Heart right ventricle (tissue), 16 donors: ENCODE measurements around the gene CYB561. TPM values are rescaled to one million over a fixed set of nuclear protein-coding genes. Genes with fewer than 3 reads are reported as not detected.

Experiments
- ATAC-seq, 8 donors: fragments of 200-7000 bp; cut with Tn5 transposase; one replicate each; pipeline ENCODE4 v1.9.1; 2020; ENCODE audit warnings: mild to moderate bottlenecking in 8 of 8, moderate library complexity in 8 of 8, moderate number of reproducible peaks in 1 of 8
- DNase-seq, 2 donors: peaks; one replicate each; pipeline ENCODE4 v3.0.0-alpha.2; 2020
- H3K27ac ChIP-seq, 10 donors: fragments of 200-600 bp; sonication (generic) in 2 of 10; one replicate each; pipeline versions ENCODE4 v1.5.0 to v1.8.0; 2020 to 2022; ENCODE audit warnings: mild to moderate bottlenecking in 3 of 10
- H3K27me3 ChIP-seq, 7 donors: fragments of 200-600 bp; one replicate each; pipeline ENCODE4 v1.8.0; 2021 to 2022; ENCODE audit warnings: mild to moderate bottlenecking in 2 of 7
- H3K36me3 ChIP-seq, 9 donors: fragments of 200-600 bp; sonication (generic) in 1 of 9; one replicate each; pipeline versions ENCODE4 v1.5.0 to v1.8.0; 2020 to 2022; ENCODE audit warnings: mild to moderate bottlenecking in 2 of 9
- H3K4me1 ChIP-seq, 9 donors: fragments of 200-600 bp; sonication (generic) in 1 of 9; one replicate each; pipeline versions ENCODE4 v1.5.0 to v1.8.0; 2020 to 2022; ENCODE audit warnings: mild to moderate bottlenecking in 4 of 9
- H3K4me3 ChIP-seq, 10 donors: fragments of 200-600 bp; sonication (generic) in 2 of 10; one replicate each; pipeline versions ENCODE4 v1.5.0 to v1.8.0; 2020 to 2022; ENCODE audit warnings: mild to moderate bottlenecking in 7 of 10, moderate library complexity in 2 of 10
- H3K9me3 ChIP-seq, 11 donors: fragments of 200-600 bp in 10 of 11; sonication (generic) in 2 of 11; one replicate each; pipeline versions ENCODE4 v1.5.0 to v1.8.0; 2013 to 2022; ENCODE audit warnings: mild to moderate bottlenecking in 2 of 11, control low read depth in 1 of 11, moderate library complexity in 1 of 11
- WGBS, 2 donors: extraction: QIAGEN DNeasy Blood & Tissue Kit; methylation state at CpG; one replicate each; pipeline ENCODE4 v1.1.7; 2013; ENCODE audit warnings: inconsistent platforms in 1 of 2; 5-methylcytosine and 5-hydroxymethylcytosine counted together
- intact Hi-C, 10 donors: fragments of 100-400 bp; cut with DNase I; formaldehyde crosslinking; loops; one replicate each; pipeline versions ENCODE4 v1.11.1 to v1.14.2; 2022
- polyA plus RNA-seq, 2 donors: library from polyadenylated mRNA; stranded (reverse); fragments of 200-250 nt; gene quantifications; one replicate each; pipeline ENCODE4 v1.2.3, GENCODE V29; 2013
- total RNA-seq, 10 donors: library from RNA; stranded (reverse); fragmentation: NEBNext Ultra II Directional in 3 of 10; extraction: Animal tissue kit (Norgen Biotek cat#: 25700) in 3 of 10; gene quantifications; one replicate each; pipeline versions ENCODE4 v1.2.1 to v1.2.4, GENCODE V29; 2021 to 2023
- TF ChIP-seq, protein P1 (sequence below), 9 donors: fragments of 200-600 bp; sonication (generic) in 2 of 9; IDR thresholded peaks; one replicate each; pipeline versions ENCODE4 v1.5.0 to v1.8.0; 2021 to 2022; ENCODE audit warnings: antibody characterized with exemption in 9 of 9, mild to moderate bottlenecking in 5 of 9, moderate library complexity in 1 of 9
- donor health status: Arrhythmogenic right ventricular cardiomyopathy.
- donor health status: ischemic (EF 13 %, LVEDD 7.1; RV severe dilation, severe dysfunction).
- donor health status: healthy with polysubstance abuse.
- donor health status: DM: no; HTN: yes; CAD: no.
- donor health status: DM: no; HTN: no; CAD: no.
- donor health status: ischemic (EF 25% LVEDD 6.9; RV normal size, moderate dysfunction).
- donor health status: ischemic (EF 25% LVEDD 5.7; RV mildly dilated, moderate dysfunction).
- donor health status: healthy.
- donor health status: DM: yes; HTN: yes; CAD: no.
- donor health status: Ischemic cardiomyopathy.
- donor health status: ischemic (EF 35%, LVEDD 5.7; RV mildly dilated, moderate dysfunction).
- donor health status: nonischemic (EF 11% LVEDD 7.7; RV severe dilation, severe dysfunction).
- donor health status: DM: yes; HTN: yes; CAD: no.
- donor health status: PGD.
- donor health status: ischemic (EF 29% LVEDD 5.4; RV normal size, mild dysfunction).
- donor health status: nonischemic (EF 23%, LVEDD 6.1; RV moderate dilation, normal function).

CYB561 gene
- total and polyA plus RNA-seq, 12 donors = 5.5 to 22.8 (median 8.5) TPM

DNA sequence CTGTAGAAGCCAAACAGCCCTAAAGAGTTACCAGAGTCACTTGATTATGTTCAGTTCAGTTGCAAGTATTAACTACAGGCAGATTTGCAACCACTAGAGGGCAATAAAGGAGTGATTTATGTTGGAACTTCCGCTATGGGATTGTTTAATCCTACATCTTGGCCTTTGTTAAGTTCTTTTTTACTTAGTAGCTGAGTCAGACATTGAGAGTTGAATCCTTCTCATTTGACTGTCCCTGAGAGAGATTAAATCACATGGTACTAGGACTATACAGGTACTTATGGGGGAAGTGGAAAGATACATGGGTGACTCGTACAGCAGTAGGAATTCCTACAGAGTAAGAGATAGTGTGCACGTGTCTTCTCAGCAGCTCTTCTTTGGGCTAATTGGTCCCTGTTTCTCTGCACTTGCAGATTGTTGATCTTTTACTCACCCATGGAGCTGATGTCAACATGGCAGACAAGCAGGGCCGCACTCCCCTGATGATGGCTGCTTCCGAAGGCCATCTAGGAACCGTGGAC is 40.3 kb downstream of the CYB561 start:
- H3K9me3 ChIP-seq = no peaks in the 10 kb centered on the region
- peaks cover 0 to 8% (median 0%) of the 10 kb centered on the region in 9 donors for H3K4me1 ChIP-seq
- intact Hi-C loops = loop anchor here (2.0 to 10.0 kb wide), 12 partner anchors 323 to 734 kb away; no protein-coding TSS in a partner anchor
- H3K27ac ChIP-seq = peak overlapping the region in 1 of 10 donors; percentile 37
- H3K36me3 ChIP-seq = peaks cover 0 to 50% (median 0%) of the 10 kb centered on the region in 9 donors
- TF ChIP-seq, protein P1, sequence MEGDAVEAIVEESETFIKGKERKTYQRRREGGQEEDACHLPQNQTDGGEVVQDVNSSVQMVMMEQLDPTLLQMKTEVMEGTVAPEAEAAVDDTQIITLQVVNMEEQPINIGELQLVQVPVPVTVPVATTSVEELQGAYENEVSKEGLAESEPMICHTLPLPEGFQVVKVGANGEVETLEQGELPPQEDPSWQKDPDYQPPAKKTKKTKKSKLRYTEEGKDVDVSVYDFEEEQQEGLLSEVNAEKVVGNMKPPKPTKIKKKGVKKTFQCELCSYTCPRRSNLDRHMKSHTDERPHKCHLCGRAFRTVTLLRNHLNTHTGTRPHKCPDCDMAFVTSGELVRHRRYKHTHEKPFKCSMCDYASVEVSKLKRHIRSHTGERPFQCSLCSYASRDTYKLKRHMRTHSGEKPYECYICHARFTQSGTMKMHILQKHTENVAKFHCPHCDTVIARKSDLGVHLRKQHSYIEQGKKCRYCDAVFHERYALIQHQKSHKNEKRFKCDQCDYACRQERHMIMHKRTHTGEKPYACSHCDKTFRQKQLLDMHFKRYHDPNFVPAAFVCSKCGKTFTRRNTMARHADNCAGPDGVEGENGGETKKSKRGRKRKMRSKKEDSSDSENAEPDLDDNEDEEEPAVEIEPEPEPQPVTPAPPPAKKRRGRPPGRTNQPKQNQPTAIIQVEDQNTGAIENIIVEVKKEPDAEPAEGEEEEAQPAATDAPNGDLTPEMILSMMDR (IDR thresholded peaks at IDR 0.05) = peak; percentile 31 to 78 (median 72)
- no peak overlapping the region for H3K4me3 ChIP-seq
- WGBS, 2 donors = 84 to 85% methylated on average over 6 of the region's 6 CpGs
- ATAC-seq (peak in 6 of 8 donors; percentile 45 to 73 (median 50)), DNase-seq (no peak)
- H3K27me3 ChIP-seq = no peaks in the 10 kb centered on the region

DNA sequence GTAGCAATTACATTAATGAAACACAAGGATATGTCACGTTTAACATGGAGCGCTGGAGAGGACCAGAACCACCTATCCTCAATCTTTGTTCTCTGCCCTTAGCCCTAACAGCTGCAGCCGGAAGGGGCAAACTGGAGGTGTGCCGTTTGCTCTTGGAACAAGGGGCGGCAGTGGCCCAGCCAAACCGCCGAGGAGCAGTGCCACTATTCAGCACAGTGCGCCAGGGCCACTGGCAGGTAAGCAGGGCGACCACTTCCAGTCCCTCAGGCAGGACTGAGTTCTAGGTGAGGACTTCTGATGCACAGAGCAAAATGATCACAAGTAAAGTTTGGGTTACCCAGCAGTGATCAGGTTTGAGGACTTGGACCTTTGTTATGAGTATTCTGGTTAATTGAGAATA is 41.1 kb downstream of the CYB561 start:
- ATAC-seq = no peak
- no peaks in the 10 kb centered on the region for H3K27me3 ChIP-seq
- TF ChIP-seq, protein P1 (IDR thresholded peaks at IDR 0.05) = no peak
- no peaks in the 10 kb centered on the region for H3K9me3 ChIP-seq
- peak overlapping the region in 1 of 10 donors; percentile 41 for H3K27ac ChIP-seq
- H3K36me3 ChIP-seq = peaks cover 0 to 50% (median 0%) of the 10 kb centered on the region in 9 donors
- H3K4me3 ChIP-seq = no peak overlapping the region
- intact Hi-C loops = loop anchor here (2.0 to 10.0 kb wide), 10 partner anchors 322 to 733 kb away; no protein-coding TSS in a partner anchor
- peaks cover 0 to 16% (median under 1%) of the 10 kb centered on the region in 9 donors for H3K4me1 ChIP-seq
- DNase-seq = no peak
- 94% methylated on average over 9 of the region's 9 CpGs for WGBS, 2 donors

DNA sequence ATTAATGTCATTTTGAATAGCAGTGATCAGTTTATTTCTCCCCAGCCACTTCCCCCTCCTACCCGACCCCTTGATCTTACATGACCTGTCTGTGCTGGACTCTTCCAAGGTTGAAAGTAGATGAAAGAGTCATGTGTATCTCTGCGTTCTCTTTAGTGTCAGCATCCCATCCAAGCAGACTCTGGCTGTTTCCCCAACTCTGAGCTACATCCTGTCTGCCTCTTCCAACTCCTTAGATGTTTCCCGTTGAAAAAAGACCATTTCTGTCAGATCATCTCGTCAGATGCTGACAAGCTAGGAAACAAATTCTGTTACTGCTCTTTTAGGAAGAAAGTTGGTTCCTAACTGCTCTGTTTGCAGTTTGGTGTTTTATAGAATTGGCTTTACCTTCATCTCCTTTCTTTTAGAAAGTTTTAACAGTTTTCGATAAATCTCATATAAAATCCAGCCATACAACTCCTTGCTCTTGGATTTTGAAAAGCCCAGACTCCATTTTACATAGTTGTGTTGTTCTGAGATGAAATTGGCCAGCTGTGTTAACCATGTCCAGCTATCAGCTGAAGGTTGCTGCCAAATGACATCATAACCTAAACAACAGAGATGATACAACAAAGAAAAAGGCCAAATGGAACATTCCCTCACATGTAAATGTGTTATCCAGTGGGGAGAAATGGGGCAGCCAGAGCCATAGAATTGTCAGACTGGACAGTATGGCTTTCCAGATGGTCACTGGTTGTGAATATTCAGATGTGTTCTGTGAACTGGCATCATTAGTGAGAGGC is 43.5 kb downstream of the CYB561 start:
- H3K36me3 ChIP-seq = peaks cover 0 to 35% (median 0%) of the 10 kb centered on the region in 9 donors
- peaks cover 0 to 39% (median 8%) of the 10 kb centered on the region in 9 donors for H3K4me1 ChIP-seq
- H3K4me3 ChIP-seq = no peak overlapping the region
- ATAC-seq (peak in 5 of 8 donors; percentile 13 to 43 (median 32)), DNase-seq (no peak)
- TF ChIP-seq, protein P1 (IDR thresholded peaks at IDR 0.05) = no peak
- no peaks in the 10 kb centered on the region for H3K9me3 ChIP-seq
- no peaks in the 10 kb centered on the region for H3K27me3 ChIP-seq
- WGBS, 2 donors = 56 to 63% methylated on average over 5 of the region's 5 CpGs
- intact Hi-C loops = loop anchor here (10.0 kb wide), 4 partner anchors 408 to 728 kb away; no protein-coding TSS in a partner anchor
- H3K27ac ChIP-seq = peak overlapping the region in 7 of 10 donors; percentile 18 to 65 (median 54)

DNA sequence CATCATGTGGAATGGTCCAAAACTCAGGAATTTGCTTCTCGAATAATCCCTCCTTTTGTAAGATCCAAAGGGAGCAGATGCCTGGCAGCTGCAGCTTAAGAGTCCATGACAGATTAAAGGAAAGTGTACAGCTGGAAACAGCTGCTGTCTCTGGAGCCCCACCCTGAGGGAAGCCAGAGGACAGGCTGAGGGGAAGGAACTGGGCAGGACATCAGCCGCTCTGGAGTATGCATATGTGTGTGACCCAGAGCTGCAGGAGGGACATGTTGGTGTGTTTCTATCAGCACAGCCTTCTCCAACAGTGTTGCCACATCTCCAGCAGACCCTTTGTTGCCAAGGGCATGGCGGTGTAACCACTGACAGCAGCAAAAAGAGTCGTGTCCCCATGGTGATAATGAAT is 46.2 kb downstream of the CYB561 start:
- peak; percentile 90 to 94 (median 92) for ATAC-seq
- no peaks in the 10 kb centered on the region for H3K27me3 ChIP-seq
- no peak overlapping the region for H3K4me3 ChIP-seq
- peak overlapping the region in 8 of 10 donors; percentile 26 to 78 (median 54) for H3K27ac ChIP-seq
- H3K36me3 ChIP-seq = peaks cover 0 to 38% (median 0%) of the 10 kb centered on the region in 9 donors
- H3K4me1 ChIP-seq = peaks cover 0 to 41% (median 8%) of the 10 kb centered on the region in 9 donors
- peak; percentile 70 to 81 for DNase-seq
- intact Hi-C loops = loop anchor here (10.0 kb wide), 4 partner anchors 405 to 725 kb away; no protein-coding TSS in a partner anchor
- TF ChIP-seq, protein P1 (IDR thresholded peaks at IDR 0.05) = no peak
- no peaks in the 10 kb centered on the region for H3K9me3 ChIP-seq
- WGBS, 2 donors = 41 to 48% methylated on average over 4 of the region's 4 CpGs
